GM19193 (cell line): ENCODE results near the gene CMTM2.
A peak's percentile ranks its signal among the peaks of the same experiment; 100 is the strongest.

ENCODE experiments used
- POLR2A ChIP-seq: IDR thresholded peaks from 4 replicates; pipeline ENCODE4 v1.6.1; 2011; ENCODE audit not compliant: insufficient read depth, insufficient read length; ENCODE audit errors: extremely low read depth

The CMTM2 gene

DNA sequence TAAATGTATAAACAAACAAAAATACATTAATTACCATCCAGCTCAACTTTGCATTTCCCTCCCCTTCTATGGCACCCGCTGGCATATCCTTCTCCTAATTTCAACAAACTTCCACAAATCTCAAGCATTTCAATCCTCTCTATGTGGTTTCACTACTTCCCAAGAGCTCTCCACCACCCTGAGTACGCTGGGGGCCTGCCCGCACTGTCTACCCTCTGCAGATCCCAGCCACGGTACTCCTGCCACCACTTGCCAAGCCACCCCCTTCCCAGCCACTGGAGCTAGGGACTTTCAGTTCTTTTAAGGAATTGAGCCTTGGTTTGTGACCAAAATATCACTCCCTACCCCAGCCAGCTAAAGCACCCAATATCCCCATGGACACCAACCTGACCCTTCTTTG, 31.2 kb upstream of the CMTM2 start:
- no peak for TF ChIP-seq POLR2A

DNA sequence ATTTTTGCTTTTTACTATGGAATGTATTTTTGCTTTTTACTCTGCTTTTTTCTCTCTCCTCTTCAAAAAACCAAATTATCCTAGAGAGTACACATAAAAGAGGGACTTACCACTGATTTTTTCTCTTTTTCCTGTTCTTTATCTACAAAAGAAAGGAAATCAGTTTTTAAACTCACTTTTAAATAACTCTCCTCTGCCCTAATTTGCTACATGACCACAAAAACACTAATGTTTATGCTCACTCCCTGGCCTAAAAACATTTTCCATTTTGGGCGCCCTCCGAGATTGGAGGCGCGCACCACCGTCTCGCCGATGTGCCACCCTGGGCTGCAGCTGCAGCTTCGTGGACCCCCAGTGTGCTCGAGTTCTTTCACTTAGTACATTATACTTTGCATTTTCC, 30.4 kb upstream of the CMTM2 start:
- TF ChIP-seq POLR2A: no peak

DNA sequence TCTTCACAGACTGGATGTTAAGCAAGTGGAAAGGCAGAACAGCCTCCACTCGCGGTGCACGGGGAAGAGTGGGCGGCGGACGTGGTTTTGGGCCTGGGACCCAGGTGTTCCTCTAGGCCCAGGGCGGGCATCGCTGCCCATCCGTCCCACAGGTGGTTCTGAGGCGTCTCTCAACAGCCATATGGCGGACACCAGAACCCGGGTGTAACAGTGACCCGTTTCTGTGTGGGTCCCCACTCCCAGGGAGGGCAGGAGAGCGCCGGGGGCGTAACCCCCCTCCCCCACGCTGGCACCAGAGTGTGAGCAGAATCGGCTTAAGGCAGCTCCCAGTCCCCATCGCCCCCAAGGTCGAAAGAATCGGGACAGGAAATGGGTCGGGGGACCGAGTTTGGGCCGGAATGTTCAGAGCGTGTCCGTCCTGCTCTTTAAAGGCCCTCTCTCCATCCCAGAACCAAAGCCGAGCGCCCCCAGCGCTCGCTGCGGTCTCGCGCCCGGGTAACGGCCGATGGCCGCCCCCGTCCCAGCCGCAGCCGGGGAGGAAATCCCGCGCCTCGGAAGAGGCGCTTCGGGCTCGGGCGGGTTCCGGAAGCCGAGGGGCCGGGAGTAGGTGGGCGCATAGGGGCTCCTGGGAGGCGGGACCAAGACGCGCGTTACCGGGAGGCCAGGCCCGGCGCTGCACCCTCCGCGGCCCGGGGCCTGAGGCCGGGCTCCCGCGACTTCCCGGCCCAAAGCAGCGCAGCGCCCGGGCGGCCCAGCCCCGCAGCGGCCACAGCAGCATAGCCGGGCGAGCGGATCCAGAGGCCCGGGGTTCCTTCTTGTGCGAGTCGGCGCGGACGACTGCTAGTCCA, 29.8 kb upstream of the CMTM2 start, which contains the start of gene TK2:
TK2 (minus strand) TSS at position 839 of the 848 bp plus-strand sequence; CDS start at position 778, 61 bp downstream.
- TF ChIP-seq POLR2A: peak; percentile 64

DNA sequence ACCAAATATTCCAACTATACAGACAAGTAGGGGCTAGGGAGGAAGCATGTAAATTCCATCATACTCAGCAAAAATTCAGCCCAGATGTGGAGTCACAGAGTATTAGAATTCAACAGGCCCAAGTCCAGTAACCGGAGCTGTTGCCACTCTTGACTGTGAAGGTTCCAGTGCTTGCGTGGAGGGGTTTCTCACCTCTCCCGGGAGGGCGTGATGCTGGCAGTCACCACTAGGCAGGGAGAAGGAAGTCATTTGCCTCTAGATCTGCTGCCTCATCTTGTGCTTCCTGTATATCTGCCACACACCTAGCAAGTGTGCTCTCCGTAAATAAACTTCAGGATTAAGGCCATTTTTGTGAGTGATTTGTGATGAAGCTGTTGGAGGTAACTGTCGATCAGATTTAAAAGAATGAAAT, 27.9 kb upstream of the CMTM2 start:
- peak; percentile 28 for TF ChIP-seq POLR2A

DNA sequence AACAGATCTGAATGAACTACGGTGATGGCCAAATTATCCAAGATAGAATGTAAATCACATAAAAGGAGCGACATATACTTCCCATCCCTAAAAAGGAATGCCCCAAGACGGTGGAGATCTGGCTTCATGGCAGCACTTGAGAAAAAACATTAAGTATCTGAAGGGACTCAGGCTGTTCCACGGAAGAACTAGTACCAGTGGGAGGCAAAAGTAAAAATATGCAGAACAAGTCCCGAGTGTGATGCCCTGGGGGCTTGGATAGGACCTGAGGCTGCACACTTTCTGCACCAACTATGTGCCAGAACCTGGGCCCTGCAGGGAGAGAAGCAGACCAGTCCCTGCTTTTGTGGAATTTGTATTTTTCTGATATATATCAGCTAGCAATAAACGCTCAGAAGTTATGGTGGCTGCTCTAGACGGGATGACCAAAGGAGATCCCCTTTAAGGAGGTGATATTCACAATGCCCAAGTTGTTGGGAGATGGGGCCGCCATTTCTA, 27.4 kb upstream of the CMTM2 start:
- TF ChIP-seq POLR2A: no peak

DNA sequence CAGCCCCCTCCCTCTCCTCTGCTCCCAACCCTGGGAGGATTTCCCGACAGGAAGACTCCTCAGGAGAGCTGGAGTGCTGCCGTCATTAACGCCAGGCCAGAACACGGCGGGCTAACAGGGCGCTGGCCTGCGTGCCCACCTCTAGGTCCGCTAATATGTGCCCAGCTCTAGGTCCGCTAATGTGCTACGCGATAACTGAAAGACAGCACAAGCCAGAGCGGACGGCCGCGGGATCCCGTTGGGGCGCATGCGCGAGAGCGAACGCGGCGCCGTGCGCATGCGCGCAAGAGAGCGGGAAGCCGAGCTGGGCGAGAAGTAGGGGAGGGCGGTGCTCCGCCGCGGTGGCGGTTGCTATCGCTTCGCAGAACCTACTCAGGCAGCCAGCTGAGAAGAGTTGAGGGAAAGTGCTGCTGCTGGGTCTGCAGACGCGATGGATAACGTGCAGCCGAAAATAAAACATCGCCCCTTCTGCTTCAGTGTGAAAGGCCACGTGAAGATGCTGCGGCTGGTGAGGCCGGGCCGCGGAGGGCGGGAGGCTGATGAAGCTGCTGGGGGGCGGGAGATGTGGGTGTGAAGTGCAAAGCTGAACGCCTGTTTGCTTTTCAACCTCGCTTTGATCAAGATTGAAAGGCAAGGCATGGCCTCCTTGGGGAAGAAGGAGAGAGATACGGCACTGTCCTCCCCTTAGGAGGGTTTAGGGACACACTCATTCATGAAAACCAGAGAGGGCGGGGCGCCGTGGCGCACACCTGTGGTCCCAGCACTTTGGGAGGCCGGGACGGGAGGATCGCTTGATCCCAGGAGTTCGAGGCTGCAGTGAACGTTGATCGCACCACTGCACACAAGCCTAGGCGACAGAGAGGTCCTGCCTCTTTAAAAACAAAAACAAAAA, 26.7 kb upstream of the CMTM2 start, which contains the start of gene CKLF:
CKLF (plus strand) TSS at position 291 of the 892 bp plus-strand sequence; CDS start at position 431, 140 bp downstream.
- TF ChIP-seq POLR2A: peak; percentile 93

DNA sequence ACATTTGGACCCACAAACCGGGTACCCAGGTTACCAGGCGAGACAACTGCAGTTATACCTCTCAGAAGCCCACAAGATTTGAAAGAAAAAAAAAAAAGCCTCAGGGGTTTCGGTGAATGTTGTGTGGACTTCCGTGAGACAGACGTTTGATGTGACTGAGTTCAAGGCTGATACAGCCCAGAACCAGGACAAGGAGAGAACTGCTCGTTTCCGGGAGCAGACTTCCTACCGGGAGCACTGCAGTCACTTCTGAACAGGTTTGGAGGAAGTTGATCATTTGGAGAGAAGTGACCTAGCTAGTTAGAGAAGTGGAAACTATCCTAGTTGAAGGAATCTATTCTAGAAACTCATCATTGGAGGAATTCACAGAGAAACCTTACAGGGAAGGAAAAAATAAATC, 26.0 kb upstream of the CMTM2 start:
- no peak for TF ChIP-seq POLR2A

DNA sequence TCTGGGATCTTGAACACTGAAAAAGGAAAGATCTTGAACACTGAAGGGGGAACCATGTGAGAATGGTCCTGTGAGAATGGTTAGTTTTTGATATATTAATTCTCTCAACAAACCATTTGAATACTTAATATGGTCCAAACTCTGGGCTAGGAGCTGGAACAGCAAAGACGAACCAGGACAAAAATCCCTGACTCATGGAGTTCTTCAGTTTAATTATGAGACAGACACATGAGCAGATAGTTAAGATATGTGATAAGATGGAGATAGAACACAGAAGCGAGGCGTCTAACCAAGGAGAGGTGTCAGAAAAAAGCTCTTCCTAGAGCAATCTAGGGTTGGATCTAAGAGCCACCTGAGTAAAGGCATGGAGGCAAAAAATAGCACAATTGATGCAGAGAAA, 25.2 kb upstream of the CMTM2 start:
- TF ChIP-seq POLR2A: no peak

DNA sequence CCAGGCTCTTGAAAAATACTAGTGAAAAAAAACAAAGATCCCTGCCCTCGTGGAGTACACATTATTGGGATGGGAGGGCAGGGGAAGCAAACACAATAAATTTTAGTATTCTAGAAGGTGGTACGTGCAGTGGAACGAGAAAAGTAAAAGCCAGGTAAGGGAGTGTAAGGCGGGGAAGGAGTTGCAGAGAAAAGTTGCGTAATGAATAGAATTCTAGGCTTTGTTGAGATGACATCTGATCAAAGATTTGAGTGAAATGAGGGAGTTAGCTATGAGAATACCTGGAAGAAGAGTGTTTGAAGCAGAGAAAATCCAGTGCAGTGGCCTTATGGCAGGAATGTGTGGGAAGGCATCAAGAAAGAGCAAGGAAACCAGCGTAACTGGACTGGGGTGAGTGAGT, 24.8 kb upstream of the CMTM2 start:
- TF ChIP-seq POLR2A: no peak

DNA sequence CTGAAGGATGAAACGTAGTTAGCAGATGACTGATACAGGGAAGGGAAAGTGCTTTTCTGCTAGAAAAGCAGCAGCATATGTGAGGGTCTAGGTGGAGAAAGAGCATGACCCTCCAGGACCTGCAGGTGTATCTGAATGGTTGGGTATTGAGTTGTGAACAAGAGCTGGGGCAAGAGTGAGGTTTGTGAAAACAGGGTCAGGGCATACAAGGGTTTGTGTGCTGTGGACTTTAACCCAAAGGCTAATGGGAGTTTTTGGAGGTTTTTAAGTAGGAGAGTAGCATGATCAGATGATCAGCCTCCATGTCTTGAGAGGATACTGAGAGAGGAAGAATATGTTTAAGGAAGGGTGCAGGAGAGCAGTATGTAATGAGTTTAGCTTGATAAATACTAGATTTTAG, 19.2 kb upstream of the CMTM2 start:
- no peak for TF ChIP-seq POLR2A

DNA sequence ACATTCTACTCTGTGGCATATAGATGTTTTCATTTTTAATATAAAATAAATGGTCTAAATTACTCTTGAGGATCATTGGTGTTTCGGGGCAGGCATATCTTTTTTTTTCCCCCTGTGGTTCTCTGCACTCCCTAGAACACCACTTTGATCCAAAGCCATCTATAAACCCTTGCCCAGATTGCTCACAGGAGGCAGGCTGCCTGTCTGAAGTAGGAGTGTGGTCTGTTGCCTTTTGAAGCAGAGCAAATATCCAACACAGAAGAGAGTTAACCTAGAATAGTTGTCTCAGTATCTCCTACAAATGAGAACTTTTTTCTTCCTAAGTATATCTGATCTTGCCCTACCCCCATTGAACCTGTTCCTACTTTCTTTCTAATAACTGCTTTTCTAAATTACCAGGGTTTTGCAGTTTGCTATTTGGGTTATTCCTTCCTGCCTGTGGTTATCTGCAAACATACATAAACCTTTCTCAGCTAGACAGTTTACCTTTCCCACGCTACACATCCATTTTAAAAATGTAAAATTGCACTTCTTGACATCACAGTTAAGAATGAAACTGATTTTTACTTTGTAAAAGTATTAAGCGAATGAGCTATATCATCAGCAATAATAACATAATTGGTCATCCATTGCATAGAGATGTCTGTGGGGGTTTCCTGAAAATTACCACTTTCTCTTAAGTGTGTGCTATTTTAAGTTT, 17.7 kb upstream of the CMTM2 start:
- no peak for TF ChIP-seq POLR2A

DNA sequence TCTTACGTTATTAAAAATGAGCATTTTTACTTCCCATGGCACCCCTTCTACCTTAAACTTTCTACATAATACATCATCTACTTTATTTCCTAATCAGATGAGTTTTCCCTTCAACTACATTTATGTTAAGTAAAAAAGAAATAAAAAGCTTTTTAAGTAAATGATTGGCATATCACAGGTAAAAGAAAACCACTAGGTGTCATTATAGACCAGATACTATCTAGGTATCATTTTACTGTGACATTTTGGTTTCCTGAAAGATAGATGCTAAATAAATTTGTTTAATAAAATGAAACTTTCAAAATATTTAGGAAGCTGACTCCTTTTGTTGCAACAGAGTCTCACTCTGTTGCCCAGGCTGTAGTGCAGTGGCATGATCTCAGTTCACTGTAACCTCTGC, 16.9 kb upstream of the CMTM2 start:
- no peak for TF ChIP-seq POLR2A

DNA sequence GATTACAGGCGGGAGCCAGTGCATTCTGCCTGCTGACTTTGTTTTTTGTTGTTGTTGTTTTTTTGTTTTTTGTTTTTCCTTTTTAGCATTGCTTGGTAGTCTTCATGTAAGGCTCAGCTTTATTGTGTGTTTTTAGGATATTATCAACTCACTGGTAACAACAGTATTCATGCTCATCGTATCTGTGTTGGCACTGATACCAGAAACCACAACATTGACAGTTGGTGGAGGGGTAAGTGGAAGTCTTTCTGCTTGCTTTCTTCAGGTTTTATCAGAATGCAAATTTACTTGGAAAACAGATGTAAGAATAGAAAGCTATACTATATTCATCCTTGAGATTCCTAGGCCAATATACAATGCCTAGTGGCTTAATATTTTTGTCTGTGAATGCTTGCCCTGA, 16.3 kb upstream of the CMTM2 start:
- TF ChIP-seq POLR2A: no peak

DNA sequence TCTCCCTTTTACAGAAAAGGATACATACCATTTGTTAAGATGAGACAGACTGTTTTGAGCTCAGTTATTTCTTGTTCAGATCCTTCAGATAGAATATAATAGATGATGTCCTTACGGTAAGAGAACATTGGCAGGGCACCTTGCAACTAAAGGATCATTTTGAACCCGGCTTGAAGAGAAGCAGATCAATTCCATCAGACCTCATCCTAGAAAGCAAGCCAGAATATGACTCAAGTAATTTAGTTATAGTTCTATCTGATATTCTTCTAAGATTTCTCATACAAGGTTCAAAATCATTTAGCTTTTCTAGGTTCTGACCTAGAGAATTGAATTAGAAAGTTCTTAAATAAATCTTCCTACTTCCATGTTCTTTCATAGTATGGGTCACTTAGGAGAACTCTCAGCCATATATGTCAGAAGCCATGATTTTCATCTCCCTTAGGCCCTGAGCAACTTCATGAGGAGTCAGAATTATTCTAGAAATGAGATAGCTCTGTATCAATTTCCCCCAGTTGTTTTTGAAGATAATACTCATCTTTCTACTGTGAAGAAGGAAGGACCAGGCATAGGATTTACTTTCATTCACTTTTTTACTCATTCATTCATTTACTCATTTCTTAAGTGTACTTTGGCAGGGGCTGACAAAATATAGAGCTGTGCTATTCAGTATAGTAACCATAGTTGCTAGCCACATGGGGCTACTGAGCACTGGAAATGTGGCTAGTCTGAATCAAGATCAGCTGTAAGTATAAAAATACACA, 15.5 kb upstream of the CMTM2 start:
- no peak for TF ChIP-seq POLR2A
